Kasumi-1 (cell line): ENCODE results near the gene VWDE.
A peak's percentile ranks its signal among the peaks of the same experiment; 100 is the strongest.
"Not testable (repeated sequence)": the region's sequence is repeated elsewhere in the genome, so short reads cannot be mapped to it uniquely, and the experiment has no call there.

Source experiments
- DNase-seq, 2 experiments: peaks; one replicate each; lab custom pipeline; 2025; lab: John Stamatoyannopoulos, UW

The VWDE gene

DNA sequence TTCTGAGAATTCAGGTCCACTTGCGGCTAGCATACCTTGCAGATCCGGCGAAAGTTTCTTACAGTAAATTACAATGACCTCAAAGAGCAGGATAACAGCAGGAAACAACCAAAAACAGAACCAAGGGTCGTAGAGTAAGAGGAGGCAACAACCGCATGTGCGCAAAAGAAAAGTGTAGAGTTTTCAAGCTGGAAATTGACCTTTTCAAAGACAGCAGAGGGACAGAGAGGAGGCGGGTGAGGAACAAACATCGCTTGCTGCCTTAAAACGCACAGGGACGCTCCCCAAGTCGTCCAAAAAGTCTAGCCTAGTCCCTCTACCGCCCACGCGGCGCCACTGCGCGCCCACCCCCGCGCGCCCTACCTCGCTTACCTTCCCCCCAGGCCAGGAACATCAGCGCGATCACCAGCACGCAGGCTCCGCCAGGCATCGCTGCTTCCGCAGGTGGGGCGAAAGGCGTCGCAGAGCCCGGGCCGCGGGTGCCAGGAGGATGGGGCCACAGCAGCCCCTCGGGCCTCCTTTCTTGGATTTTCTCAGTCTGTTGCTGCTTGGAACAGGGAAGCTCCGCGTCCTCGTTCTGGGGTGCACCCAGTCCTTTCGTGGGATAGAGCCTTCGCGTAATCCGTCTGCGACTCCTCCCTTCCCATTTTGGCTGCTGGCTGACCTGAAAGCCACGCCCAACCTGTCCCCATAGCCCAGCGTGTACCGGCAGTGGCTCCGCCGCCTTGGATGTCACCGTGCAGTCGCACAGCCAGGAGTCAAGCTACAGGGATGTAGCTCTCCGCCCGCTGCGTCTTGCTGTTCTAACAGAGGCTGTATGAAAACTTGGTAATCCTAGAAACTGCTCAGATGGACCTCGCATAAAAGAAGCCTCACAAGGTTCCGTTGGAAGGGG lies at the start of gene VWDE:
Gene VWDE (minus strand): TSS at position 579 of the 895 bp plus-strand sequence. CDS start 149 bp downstream, at position 430.
- DNase-seq, result peak; percentile 46 to 49

DNA sequence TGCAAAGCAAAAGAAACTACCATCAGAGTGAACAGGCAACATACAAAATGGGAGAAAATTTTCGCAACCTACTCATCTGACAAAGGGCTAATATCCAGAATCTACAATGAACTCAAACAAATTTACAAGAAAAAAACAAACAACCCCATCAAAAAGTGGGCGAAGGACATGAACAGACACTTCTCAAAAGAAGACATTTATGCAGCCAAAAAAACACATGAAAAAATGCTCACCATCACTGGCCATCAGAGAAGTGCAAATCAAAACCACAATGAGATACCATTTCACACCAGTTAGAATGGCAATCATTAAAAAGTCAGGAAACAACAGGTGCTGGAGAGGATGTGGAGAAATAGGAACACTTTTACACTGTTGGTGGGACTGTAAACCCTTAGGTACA lies 49.5 kb upstream of the VWDE start:
- not testable (repeated sequence) for DNase-seq

DNA sequence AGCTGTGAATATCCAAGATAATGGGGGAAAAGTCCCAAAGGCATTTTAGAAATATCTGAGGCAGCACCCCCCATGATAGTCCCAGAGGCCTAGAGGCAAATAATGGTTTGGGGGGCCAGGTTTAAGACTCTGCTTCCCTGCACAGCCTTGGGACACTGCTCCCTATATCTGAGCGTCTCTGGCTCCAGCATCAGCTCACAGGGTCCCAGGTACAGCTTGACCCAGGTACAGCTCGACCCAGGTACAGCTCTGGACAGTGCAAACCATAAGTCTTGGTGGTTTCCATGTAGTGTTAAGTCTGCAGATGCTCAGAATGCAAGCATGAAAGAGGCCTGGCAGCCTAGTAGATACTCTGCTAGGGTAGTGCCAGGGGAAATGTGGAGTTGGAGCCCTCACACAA lies 47.0 kb upstream of the VWDE start:
- no peak for DNase-seq

DNA sequence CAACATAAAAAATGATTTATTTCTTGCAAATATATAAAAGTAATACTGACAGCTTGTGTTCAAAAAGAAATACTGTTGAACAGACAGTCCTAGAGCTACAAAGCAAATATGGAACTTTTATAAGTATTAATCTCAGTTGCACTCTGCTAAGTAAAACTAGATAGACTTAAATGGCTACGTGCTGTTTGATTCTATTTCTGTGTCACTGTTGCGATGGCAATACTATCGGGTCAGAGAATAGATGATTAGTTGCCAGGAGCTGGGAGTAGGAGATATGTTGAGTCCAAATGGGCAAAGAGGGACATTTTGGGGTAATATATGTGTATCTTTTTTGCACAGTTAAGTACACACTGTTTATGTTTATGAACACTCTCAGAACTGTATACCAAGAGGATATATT lies 41.1 kb upstream of the VWDE start:
- DNase-seq, result no peak

DNA sequence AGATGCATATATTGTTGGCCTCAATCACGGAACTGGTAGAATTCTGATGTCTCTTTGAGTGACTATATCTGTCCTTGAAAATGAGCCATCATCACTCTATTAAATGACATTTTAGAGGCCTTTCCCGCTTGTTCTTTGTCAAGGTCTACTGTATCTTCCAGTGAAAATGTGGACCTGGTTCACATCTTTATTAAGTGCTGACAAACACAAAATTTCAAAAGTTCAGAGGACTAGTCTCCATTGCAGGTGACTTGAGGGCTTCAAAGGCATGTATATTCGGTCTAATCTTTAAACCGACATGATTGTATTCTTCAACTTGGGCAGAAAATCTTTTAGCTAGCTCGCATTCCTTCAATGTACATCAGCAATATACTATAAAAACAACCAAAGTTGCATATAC lies 36.6 kb upstream of the VWDE start:
- no peak for DNase-seq

DNA sequence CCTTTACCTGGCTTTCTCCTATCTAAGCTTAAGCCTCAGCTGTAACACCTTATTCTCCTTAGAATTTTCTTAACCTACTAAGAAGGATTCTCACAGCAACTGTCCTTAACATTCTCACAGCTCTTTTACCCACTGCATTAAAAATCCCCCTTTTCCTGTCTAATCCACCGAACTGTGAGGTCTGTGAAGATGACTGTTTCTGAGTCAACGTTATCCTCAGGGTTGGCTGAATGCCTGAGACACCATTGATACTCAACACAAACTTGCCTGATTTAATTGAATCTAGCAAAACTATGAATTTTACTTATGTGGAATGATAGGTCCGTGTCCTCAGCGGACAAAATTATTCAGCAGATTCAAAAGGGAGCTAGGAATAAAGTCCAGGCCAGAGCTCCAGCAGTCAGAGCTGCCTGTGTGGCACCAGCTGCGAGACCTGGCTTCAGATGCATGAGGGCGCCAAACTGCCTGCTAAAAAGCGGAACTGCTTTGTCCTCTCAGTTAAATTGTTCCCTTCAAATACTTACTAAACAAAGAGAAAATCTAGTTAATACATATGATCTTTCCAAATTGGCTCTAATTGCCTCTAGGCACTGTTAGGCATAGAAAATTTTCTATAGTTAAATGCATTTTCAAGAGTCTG lies 33.4 kb upstream of the VWDE start:
- DNase-seq, result peak; percentile 50 to 53

DNA sequence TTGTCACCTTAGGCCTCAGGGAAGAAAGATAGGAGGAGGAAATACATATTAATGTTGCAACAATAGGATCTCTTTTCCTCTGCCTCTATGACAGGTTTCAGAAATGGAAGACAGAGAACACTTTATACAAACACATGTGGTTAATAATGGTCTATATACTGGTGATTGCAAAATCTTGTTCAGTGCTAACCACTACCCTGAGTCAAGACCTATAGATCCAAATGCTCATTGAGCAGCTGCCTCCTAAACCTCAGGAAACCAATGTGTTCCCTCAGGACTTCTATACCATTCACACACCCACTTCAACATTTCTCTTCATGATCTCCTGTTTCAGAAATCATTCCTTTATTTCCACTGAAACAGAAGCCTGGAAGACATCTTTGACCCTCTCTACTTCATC lies 32.5 kb upstream of the VWDE start:
- no peak for DNase-seq

DNA sequence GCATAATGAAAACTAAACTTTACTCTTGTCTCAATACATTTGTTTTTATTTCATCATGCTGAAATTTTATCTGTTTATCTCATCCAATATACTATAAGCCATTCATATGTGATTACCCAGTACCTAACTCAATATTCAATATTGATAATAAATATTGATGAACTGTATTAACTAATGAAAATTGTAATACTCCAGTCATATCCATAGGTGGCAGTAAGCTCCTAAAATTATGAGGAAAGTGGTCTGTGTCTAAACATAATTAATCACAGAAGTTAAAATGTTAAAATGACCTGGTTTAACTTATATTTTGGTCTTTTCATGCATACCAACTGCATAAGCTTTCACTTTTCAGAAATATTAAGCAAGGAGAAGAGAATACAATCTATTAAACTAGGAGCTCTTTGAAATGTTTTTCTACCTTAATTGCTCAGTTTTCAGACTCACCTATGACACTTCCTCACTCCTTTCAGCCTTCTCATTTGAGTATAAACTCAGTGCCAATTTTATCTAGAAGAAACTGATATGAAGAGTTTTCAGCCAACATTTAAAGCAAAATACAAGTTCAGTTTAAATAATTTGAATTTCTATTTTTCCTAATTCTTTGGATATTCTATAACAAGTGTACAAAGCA lies 30.5 kb upstream of the VWDE start:
- peak in 1 of 2 experiments; percentile 0 for DNase-seq

DNA sequence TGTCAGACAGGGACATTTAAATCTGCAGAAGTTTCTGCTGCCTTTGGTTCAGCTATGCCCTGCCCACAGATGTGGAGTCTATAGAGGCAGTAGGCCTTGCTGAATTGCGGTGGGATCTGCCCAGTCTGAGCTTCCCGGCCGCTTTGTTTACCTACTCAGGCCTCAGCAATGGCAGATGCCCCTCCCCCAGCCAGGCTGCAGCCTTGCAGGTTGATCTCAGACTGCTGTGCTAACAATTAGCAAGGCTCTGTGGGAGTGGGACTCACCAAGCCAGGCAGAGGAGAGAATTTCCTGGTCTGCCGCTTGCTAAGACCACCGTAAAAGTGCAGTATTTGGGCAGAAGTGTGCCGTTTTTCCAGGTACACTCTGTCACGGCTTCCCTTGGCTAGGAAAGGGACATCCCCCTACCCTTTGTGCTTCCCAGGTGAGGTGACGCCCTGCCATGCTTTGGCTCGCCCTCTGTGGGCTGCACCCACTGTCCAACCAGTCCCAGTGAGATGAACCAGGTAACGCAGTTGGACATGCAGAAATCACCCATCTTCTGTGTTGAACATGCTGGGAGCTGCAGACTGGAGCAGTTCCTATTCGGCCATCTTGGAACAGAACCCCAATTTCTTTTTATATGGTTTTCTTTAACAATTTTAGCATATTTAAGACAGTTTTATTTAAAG lies 28.4 kb upstream of the VWDE start:
- no peak for DNase-seq

DNA sequence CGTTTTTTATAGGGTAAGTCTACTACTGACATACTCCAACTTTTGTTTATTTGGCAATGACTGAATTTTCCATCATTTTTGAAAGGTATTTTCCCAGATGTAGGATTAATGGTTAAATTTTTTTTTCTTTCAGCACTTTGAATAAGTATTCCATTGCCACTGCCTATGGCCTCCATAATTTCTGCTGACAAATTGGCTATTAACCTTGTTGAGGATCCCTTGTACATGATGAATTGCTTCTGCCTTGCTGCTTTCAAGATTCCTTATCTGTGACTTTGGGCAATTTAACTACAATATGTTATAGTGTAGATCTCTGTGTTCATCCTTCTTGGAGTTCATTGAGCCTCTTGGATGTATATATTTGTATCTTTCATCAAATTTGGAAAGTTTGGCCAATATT lies 21.6 kb upstream of the VWDE start:
- no peak for DNase-seq

DNA sequence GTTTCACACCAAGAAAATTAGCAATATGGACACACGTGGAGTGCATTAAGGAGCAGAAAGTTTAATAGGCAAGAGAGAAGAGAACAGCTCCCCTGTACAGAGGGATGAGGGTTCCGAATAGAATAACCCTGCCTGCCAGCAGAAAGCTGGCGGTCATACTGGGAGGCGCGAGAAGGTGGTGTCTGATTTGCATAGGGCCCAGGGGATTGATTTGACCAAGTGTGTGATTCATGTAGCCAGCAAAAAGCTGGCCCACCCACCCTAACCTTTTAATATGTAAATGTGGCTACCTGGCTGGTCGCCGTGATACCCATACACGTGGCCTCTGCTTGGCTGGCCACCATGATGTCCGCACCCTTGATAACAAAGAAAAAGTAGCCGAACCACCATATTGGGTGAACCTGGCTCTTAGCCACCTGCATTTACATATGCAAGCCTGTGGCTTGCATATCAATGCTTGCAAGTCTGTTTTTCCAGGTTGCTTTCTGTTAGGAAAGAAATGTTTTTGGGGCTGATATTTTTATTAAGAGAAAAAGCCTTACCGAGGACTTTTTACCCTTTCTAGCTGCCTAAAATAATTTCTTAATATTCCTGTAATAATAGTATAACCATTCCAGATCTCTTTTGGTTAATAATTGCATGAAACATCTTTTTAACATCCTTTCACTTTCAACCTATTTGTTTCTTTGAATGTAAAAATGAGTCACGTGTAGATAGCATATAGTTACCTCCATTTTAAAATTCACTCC lies 20.5 kb upstream of the VWDE start:
- no peak for DNase-seq

DNA sequence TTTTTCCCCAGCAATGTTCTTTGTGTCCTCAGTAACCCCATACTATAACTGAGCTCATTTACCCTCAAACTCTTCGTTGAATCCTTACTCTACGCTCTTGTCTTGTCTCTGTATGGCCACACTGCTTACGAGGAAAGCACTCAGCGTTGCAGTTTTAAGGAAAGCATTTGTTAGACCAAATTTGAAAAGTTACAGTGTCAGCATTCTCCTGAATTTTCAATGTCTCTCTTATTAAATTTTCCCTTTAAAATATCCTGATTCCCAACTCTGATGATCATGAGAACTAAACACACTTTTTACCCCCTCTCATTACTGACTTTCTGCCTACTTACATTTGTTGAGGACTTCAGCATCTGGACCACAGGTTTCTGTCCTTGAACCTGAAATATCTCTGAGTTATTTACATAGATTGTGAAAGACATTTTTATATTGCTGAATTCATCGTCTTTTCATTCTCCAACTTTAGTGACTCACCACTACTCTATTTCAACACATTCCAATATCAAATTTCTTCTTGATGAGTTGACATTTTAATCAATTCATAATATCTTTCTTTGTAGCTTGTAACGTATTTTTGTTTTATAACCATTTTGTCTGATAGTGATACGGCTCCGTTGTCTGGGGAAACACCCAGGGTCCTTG lies 19.8 kb upstream of the VWDE start:
- no peak for DNase-seq

DNA sequence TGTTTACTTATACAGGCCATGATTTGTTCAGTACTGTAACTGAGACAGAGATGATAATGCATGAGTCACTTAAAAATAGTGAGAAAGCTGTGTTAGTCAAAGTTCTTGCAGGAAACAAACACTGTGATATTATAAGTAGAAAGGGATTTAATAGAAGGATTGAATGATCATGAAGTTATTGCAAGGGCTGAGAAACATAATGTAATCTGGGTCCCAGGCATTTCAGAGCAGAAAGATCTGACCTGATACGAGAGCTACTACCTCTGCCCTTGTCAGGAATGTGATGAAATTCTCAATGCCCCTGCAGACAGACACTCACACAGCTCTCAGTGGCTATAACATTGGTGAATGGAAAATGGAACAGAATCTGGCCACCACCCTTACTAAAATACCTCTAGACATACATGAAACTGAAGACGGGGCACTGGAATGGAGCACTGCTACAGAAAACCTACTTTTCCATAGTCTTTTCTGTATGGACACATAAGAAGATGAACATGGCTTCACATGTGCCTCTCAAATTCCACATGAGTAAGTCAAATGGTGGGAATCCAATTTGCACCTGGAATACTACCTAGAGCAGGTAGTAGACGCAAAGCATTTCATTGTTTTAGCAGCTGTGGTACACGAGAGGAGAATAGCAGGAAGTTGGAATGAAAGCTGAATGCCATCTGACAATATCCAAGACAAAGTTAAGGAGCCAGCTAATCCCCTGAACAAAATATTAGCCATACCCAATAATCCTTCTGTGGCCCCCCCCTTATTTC lies 19.1 kb upstream of the VWDE start:
- no peak for DNase-seq

DNA sequence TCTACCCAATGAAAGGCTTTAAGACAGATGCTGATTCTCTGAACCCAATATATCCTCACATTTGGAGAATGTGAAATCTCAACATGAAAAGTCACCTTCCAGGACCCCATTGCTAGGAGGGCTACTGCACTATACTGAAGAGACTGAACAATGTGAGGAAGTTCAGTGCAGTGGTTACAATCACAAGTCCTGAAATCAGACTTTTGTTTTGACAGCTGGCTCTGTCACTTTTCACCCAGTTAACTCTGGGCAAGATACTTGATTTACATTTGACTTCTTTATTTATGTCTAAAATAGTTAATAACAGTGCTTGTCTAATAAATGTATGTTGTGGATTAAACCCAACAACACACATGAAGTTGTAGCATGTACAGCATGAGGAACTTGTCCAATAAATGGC lies 14.8 kb upstream of the VWDE start:
- DNase-seq, result no peak

DNA sequence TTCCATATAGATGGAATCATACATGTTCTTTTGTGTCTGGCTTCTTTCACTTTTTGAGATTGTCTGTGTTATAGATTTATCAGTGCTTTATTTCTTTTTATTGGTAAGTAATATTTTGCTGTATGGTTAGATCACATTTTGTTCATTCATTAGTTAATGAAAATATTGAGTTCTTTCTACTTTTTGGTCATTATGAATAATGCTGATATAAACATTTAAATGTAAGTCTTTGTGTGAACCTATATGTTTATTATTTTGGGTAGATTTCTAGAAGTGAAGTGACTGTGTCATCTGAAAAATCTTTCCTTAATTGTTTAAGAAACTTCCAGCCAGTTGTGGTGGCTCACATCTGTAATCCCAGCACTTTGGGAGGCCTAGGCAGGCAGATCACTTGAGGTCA lies 11.4 kb upstream of the VWDE start:
- DNase-seq, result no peak

DNA sequence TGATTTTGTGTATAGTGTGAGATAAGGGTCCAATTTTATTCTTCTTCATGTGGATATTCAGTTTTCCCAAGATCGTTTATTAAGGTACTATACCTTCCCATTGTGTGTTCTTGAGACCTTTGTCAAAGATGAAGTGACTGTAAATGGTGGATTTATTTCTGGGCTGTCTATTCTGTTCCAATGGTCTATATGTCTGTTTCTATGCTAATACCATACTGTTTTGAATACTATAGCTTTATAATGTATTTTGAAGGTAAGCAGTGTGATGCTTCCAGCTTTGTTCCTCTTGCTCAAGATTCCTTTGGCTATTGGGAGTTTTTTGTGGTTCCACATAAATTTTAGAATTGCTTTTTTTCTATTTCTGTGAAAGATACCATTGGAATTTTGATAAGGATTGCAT lies 8.7 kb upstream of the VWDE start:
- no peak for DNase-seq

DNA sequence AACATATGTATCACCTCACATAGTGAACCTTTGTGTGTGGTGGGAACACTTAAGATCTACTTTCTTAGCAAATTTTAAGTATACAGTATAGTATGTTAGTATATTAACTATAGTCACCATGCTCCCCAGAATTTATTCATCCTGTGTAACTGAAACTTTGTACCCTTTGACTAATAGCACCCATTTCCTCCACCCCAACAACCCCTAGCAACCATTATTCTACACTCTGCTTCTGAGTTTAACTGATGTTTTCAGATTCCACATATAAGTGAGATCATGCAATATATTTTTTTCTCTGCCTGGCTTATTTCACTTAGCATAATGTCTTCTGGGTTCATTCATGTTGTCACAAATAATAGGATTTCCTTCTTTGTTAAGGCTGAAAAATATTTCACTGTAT lies 6.9 kb upstream of the VWDE start:
- no peak for DNase-seq

DNA sequence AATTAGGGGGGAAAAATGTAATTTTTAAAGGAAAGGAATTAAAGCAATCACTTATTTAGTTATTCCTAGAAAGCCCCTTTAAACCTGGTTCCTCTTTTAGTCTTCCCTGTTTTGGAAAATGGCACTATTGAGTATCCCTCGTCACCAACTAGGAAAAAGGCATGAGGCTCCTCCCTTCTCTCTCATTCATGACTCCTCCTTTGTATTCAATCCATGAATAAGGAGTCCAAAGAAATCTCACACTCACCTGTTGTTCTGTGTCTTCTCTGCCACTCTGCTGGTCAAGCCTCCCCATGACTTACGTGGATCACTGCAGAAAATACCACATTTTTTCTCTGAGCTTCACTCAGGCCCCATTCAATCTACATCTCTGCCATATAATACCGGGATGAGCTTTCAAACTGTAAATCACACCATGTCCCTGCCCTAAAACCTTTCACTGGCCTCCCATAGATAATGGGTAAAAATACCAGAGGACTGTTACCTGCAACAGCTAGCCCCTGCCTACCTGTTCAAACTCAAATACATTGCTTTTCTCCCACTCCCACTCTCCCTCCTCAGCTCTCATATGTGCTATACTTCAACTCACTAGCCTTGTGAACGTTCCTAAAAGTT lies 5.5 kb upstream of the VWDE start:
- no peak for DNase-seq

DNA sequence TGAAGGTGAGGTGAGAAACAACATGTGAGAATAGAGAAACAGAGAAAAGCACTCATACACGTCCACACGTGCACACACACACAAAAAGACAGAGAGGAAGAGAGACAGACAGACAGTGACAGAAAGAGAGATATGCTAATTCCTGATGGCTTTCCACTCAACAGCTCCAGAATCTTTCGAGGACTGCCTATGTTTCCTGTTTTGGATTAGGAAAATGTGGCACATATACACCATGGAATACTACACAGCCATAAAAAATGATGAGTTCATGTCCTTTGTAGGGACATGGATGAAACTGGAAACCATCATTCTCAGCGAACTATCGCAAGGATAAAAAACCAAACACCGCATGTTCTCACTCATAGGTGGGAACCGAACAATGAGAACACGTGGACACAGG lies 4.0 kb upstream of the VWDE start:
- not testable (repeated sequence) for DNase-seq

DNA sequence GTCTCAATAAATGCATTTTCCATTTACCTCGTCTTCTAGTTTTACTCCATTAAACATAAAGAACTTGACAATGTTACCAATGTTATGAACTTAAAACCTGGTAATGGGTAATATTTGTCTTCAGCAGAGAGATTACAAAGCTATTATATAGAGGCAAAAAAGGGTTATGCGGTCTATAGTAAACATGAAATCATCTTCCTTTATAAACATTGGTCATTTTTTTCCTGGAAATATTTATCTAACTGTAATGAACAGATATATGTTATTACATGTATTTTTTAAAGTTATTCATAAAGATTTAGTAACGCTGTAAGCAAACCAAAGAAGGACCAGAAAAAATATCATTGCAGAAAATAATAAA lies 1.3 kb downstream of the VWDE start:
- no peak for DNase-seq
